Mesodermal cell (in vitro differentiated cells): ENCODE results near the gene CCRL2.
"Not testable (repeated sequence)": the region's sequence is repeated elsewhere in the genome, so short reads cannot be mapped to it uniquely, and the experiment has no call there.

ENCODE experiments used
- H3K27ac ChIP-seq: 2 replicates; pipeline ENCODE4 v1.7.0; 2013; ENCODE audit warnings: mild to moderate bottlenecking, low read depth, low read length, moderate library complexity; ENCODE audit not compliant: severe bottlenecking
- H3K36me3 ChIP-seq: 2 replicates; pipeline ENCODE4 v1.7.1; 2013; ENCODE audit warnings: mild to moderate bottlenecking, low read length, moderate library complexity; ENCODE audit not compliant: control insufficient read depth, insufficient read depth
- H3K4me1 ChIP-seq: one replicate; pipeline ENCODE4 v1.7.1; 2013; ENCODE audit warnings: mild to moderate bottlenecking, low read length; ENCODE audit not compliant: insufficient read depth, control insufficient read depth, poor library complexity, severe bottlenecking
- H3K4me3 ChIP-seq: 2 replicates; pipeline ENCODE4 v1.7.0; 2013; ENCODE audit warnings: low read length, control low read depth, mild to moderate bottlenecking; ENCODE audit not compliant: insufficient read depth, poor library complexity, severe bottlenecking; ENCODE audit errors: extremely low read depth
- H3K9me3 ChIP-seq: 2 replicates; pipeline ENCODE4 v1.7.1; 2013; ENCODE audit warnings: mild to moderate bottlenecking, low read length, moderate library complexity; ENCODE audit not compliant: control insufficient read depth
- WGBS, 2 experiments: methylation state at CpG; one replicate each; pipeline ENCODE4 v1.1.5; 2013; ENCODE audit warnings: missing lambda C conversion rate in 2 of 2; ENCODE audit not compliant: insufficient coverage in 2 of 2; 5-methylcytosine and 5-hydroxymethylcytosine counted together

Gene CCRL2

DNA sequence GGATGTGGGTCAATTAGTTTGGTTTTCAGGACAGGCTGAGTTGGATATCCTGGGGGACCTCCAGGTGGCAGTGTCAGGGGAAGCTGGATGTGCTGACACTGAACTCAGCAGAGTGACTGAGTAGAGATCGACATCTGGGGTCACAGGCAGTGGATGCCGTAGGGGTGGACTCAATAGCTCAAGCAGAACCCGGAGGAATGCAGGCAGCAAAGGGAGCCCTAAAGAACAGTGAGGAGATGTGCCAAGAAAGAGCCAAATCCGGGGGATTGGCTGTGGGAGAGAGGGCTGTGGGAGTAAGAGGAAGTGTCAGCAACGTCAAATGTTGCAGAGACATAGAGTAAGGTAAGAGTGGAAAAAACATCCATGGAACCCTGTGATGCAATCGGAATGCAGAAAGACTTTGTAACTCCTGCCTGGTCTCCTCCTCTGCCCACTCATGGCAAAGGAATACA lies 11.8 kb upstream of the CCRL2 start:
- Histone ChIP-seq H3K36me3 (no peaks in the 10 kb centered on the region), H3K4me1 (peaks cover 12% of the 10 kb centered on the region), H3K27ac (no peak overlapping the region), H3K4me3 (no peak overlapping the region), H3K9me3 (no peaks in the 10 kb centered on the region)
- WGBS, 2 experiments: 90 to 92% methylated on average over 6 of the region's 6 CpGs

DNA sequence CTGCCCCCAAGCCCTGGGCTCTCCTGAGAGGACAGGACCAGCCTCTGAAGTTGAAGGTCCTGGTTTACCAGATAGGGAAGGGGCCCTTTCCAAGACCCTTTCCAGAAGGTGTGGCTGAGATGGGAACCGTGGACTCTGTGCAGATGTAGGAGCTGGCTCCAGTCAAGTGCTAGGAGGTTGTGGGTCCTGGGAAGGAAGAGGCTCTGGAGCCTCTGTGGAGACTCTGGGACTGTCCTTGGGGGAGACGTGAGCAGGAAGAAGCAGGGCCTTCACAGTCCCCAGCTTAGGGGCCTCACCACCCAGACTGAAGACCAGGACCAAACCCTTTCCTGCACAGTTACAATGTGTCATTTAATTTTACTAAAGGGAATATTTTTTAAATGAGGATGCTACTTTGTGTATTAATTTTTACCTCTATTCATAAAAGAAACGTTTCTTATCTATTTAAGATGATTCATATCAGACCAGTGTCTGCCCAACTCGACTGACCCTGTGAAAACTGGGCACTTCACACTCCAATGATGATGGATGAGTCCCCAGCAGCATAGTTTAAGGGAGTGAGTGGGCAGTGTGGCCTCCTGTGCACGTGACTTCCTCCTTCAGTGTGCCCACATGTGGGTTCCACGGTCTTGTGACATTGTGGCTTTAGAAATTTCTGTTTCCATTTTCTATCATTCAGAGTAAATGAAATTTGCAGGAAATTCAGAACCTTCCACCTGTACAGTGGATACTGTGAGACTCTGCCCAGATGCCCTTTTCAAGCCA lies 11.1 kb upstream of the CCRL2 start:
- no peak overlapping the region for H3K4me3 ChIP-seq
- no peaks in the 10 kb centered on the region for H3K9me3 ChIP-seq
- peaks cover 15% of the 10 kb centered on the region for H3K4me1 ChIP-seq
- H3K27ac ChIP-seq: no peak overlapping the region
- H3K36me3 ChIP-seq: no peaks in the 10 kb centered on the region
- WGBS, 2 experiments: 89 to 100% methylated on average over 1 to 3 of the region's 6 CpGs

DNA sequence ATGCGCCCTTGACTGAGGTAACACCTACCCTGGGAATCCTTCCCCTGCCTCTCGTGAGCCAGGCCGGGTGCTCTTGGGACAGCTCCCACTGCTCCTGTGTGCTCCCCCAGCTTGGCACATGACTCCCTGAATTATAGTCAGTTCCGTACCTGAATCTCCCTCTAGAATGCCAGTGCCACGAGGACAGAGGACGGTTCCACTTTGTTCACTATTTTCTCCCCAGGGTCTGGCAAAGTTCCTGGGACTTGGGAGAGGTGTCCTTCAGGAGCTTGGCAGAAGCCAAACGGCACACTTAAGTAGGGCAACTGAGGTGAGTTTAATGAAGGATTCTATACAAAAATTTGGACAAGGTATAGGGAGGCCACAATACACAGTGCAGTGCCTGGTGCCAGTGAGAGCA lies 9.9 kb upstream of the CCRL2 start:
- H3K4me1 ChIP-seq: peaks cover 15% of the 10 kb centered on the region
- no peaks in the 10 kb centered on the region for H3K36me3 ChIP-seq
- no peak overlapping the region for H3K27ac ChIP-seq
- H3K4me3 ChIP-seq: no peak overlapping the region
- H3K9me3 ChIP-seq: no peaks in the 10 kb centered on the region
- WGBS, 2 experiments: 92 to 97% methylated on average over 4 to 5 of the region's 7 CpGs

DNA sequence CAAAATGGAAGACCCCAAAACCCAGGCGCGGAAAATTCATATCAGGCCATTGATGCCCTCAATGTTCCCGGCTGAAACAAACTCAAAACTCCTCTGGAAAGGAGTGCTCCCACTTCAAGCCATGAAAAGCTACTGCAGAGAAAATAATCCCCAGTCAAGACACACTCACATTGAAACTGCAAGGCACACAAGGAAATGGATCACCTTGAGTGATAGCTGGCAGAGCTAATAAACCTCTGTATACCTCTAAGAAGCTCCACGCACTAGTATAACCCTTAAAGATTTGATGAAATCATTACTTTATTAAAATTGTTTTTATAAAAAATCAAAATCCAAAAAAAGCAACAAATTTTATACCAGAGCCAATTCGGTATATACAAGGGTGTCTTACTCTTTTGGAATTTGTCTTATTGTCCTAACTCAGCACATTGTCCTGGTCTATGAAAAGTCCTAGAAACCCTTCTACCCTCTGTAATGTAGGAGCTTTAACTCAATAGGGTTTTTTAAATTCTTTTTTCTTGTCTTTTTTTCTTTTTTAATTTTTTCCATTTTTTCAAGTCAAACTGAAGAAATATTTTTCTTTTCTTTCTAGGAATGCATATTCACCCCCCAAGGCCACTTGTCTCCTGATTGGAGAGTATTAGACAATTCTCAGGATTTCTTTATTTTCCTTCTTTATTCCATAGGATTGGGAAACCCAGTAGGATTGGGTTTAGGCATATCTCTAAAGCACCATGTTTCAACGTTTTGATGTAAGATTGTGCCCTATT lies 8.7 kb upstream of the CCRL2 start:
- no peak overlapping the region for H3K4me3 ChIP-seq
- H3K9me3 ChIP-seq: no peaks in the 10 kb centered on the region
- peaks cover 15% of the 10 kb centered on the region for H3K4me1 ChIP-seq
- H3K36me3 ChIP-seq: no peaks in the 10 kb centered on the region
- H3K27ac ChIP-seq: no peak overlapping the region
- WGBS, 2 experiments: 91 to 100% methylated on average over 2 to 5 of the region's 6 CpGs

DNA sequence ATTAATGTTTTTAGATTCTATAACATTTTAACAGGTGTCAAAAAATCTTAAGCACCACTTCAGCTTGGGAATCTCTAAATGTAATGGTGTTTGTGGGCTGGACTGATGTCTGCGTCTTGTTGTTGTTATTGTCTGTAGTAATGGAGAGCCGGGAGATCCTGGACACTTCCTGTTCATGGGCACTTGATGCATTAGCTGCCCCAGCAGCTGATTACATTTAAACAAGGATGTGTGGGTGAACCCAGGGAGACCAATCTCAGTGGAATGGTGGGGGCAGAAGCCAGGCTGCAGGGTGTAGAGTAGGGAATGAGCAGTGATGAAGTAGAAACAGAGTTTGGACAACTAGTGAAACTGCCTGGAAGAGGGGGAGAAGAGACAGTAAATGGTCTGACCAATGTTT lies 8.0 kb upstream of the CCRL2 start:
- no peak overlapping the region for H3K4me3 ChIP-seq
- 100% methylated on average over 2 of the region's 2 CpGs; no CpG with 5 or more reads in 1 of the 2 experiments for WGBS, 2 experiments
- no peak overlapping the region for H3K27ac ChIP-seq
- peaks cover 15% of the 10 kb centered on the region for H3K4me1 ChIP-seq
- H3K9me3 ChIP-seq: no peaks in the 10 kb centered on the region
- H3K36me3 ChIP-seq: no peaks in the 10 kb centered on the region

DNA sequence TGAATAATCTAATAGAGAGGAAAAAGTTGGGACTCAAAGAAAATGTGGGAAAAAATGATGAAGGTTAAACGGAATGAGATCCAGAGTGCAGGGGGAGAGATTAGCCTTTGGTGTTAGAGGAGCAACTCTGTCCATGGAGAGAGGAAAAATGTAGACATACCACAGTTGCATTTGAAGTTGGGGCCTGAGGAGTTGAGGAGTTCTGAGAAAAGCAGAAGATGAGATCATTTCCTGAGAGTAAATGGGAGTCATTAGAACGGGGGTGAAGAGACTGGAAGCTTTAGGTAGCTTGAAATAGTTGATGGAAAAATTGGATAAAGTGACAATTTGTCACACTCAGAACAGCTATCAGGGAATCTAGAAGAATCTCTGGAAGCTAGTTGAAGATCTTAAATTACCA lies 7.5 kb upstream of the CCRL2 start:
- Histone ChIP-seq H3K36me3 (no peaks in the 10 kb centered on the region), H3K9me3 (no peaks in the 10 kb centered on the region), H3K4me1 (peaks cover 15% of the 10 kb centered on the region), H3K27ac (peak overlapping the region; percentile 77), H3K4me3 (no peak overlapping the region)
- WGBS, 2 experiments: 76 to 77% methylated on average over 2 of the region's 2 CpGs

DNA sequence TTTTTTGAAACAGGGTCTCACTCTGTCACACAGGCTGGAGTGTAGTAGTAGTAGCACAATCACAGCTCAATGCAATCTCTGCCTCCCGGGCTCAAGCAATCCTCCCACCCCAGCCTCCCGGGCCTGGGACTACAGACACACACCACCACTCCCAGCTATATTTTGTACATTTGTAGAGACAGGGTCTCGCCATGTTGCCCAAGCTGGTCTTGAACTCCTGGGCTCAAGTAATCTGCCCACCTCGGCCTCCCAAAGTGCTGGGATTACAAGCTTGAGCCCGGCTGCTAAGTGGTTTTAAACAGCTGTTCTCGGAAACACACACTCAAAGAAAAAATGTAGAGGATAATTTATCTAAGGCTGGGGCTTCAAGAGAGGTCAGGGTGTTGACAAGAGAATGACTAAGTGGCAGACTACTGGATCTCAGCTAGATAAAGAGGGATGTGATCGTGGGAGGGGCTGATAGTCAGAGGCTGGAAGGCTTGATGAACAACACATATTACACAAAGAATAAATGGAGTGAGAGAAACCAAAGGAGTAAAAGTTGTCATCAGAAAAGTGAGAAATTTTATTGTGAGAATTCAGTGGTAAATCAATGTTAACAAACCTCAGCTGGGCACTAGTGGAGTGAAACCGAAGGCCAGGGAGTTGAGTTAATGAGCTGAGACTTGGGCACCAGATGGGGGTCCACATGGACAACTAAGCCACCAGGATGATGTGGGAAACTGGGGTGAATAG lies 6.9 kb upstream of the CCRL2 start:
- H3K36me3 ChIP-seq: no peaks in the 10 kb centered on the region
- peak overlapping the region; percentile 77 for H3K27ac ChIP-seq
- H3K4me1 ChIP-seq: peaks cover 15% of the 10 kb centered on the region
- H3K4me3 ChIP-seq: no peak overlapping the region
- no peaks in the 10 kb centered on the region for H3K9me3 ChIP-seq
- 69 to 82% methylated on average over 5 of the region's 8 CpGs for WGBS, 2 experiments

DNA sequence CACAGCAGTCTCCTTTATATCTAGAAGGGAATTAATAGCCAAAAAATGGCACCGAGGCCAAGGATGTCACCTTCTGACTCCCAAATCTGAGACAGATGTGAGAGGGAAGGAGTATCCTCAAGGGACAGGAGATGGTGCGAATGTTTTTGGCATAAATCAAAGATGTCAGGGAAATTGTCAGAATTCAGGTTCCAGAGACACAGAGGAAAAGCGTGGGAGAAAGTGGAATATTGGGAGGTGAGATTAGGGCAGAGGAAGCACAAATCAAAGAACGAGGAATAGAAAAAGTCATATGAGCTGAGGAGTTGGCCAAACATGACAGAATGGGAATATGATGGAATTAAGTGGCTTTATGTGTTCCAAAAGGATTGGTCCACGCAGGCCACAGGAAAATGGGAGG lies 6.2 kb upstream of the CCRL2 start:
- Histone ChIP-seq H3K4me1 (peaks cover 15% of the 10 kb centered on the region), H3K36me3 (no peaks in the 10 kb centered on the region), H3K9me3 (no peaks in the 10 kb centered on the region), H3K4me3 (no peak overlapping the region), H3K27ac (no peak overlapping the region)
- 87 to 95% methylated on average over 5 of the region's 5 CpGs for WGBS, 2 experiments

DNA sequence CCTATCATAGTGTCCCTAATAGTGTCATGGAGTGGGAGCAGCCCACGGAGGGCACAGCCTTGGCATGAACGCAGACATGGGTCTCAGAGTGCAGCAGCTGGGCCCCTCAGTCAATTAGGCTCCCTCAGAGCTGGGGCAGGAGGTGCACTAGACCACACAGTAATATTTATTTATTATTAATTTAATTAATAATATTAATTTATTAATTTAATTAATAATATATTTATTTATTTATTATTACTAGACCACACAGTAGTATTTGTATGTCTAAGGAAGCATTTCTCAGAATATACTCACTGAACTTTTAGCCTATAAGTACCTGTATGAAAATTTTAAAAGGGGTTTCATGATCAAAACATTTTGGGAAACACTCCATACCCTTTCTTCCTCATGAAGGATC lies 5.5 kb upstream of the CCRL2 start:
- no peak overlapping the region for H3K4me3 ChIP-seq
- no peak overlapping the region for H3K27ac ChIP-seq
- WGBS, 2 experiments: 89 to 100% methylated on average over 1 to 2 of the region's 2 CpGs
- H3K4me1 ChIP-seq: peaks cover 18% of the 10 kb centered on the region
- H3K36me3 ChIP-seq: no peaks in the 10 kb centered on the region
- no peaks in the 10 kb centered on the region for H3K9me3 ChIP-seq

DNA sequence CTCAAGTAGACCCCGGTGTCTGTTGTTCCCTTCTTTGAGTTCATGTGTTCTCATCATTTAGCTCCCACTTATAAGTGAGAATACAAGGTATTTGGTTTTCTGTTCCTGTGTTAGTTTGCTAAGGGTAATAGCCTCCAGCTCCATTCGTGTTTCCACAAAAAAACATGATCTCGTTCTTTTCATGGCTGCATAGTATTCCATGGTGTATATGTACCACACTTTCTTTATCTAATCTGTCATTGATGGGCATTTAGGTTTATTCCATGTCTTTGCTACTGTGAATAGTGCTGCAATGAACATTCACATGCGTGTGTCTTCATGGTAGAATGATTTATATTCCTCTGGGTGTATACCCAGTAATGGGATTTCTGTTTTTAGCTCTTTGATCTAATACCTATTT lies 4.2 kb upstream of the CCRL2 start:
- not testable (repeated sequence) for H3K36me3 ChIP-seq, H3K27ac ChIP-seq, H3K9me3 ChIP-seq, H3K4me3 ChIP-seq
- peaks cover 30% of the 10 kb centered on the region for H3K4me1 ChIP-seq
- 83 to 100% methylated on average over 1 of the region's 4 CpGs for WGBS, 2 experiments
